Measurements from ENCODE around the gene RAB11FIP5.
"Not testable (repeated sequence)": the region's sequence is repeated elsewhere in the genome, so short reads cannot be mapped to it uniquely, and the experiment has no call there.

RAB11FIP5 gene

GRCh38 chr2:73111073-73112025 lies 1.4 kb downstream of the RAB11FIP5 start:
- DNase-seq, result no peak

GRCh38 chr2:73110168-73111072 lies 2.3 kb downstream of the RAB11FIP5 start:
- DNase-seq, result peak; percentile 58

GRCh38 chr2:73109431-73110167 lies 3.1 kb downstream of the RAB11FIP5 start:
- no peak for DNase-seq

GRCh38 chr2:73107211-73107926 lies 5.4 kb downstream of the RAB11FIP5 start:
- DNase-seq, result peak; percentile 53

GRCh38 chr2:73106791-73107190 lies 6.0 kb downstream of the RAB11FIP5 start:
- no peak for DNase-seq

GRCh38 chr2:73105511-73105971 lies 7.2 kb downstream of the RAB11FIP5 start:
- no peak for DNase-seq

GRCh38 chr2:73104933-73105332 lies 7.8 kb downstream of the RAB11FIP5 start:
- no peak for DNase-seq

- DNase-seq, result no peak
Observed at GRCh38 chr2:73103018-73103542, 9.7 kb downstream of the RAB11FIP5 start.

- DNase-seq, result no peak
Observed at GRCh38 chr2:73101626-73102256, 11.0 kb downstream of the RAB11FIP5 start.

- no peak for DNase-seq
Observed at GRCh38 chr2:73100956-73101355, 11.8 kb downstream of the RAB11FIP5 start.

- no peak for DNase-seq
Observed at GRCh38 chr2:73099486-73099885, 13.3 kb downstream of the RAB11FIP5 start.

GRCh38 chr2:73095910-73096309 lies 16.8 kb downstream of the RAB11FIP5 start:
- no peak for DNase-seq

- not testable (repeated sequence) for DNase-seq
Observed at GRCh38 chr2:73093601-73094218, 19.0 kb downstream of the RAB11FIP5 start.

- DNase-seq, result no peak
Observed at GRCh38 chr2:73092146-73092783, 20.5 kb downstream of the RAB11FIP5 start.

GRCh38 chr2:73091696-73092095 lies 21.1 kb downstream of the RAB11FIP5 start:
- DNase-seq, result no peak

GRCh38 chr2:73091164-73091563 lies 21.6 kb downstream of the RAB11FIP5 start:
- DNase-seq, result no peak

GRCh38 chr2:73089270-73090030 lies 23.3 kb downstream of the RAB11FIP5 start:
- DNase-seq, result peak; percentile 80

GRCh38 chr2:73088703-73089102 lies 24.0 kb downstream of the RAB11FIP5 start:
- no peak for DNase-seq

GRCh38 chr2:73088211-73088610 lies 24.5 kb downstream of the RAB11FIP5 start:
- no peak for DNase-seq

Measured in right hindlimb (tissue), 1 donor.